ENCODE data around the gene DOCK3.

DNA sequence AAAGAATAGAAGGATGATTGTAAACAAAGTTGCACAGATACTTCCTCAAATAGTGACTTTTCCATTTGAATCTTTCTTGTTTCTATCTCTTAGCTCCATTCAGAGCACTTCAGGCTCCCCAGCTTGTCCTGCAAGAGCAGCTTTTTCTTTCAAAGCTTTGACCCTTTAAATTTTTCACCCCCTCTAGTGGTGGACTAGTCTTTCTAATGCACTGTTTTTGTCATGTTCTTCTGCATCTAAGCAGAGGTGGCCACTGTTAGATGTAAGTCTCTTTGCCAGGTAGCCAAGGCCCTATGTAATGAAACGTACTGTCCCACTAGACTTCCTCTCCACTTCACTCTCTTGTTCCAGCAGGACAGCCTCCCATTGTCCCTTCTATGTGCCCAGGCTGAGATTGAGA is 636.3 kb downstream of the DOCK3 start:
- TF ChIP-seq POLR2A (IDR thresholded peaks at IDR 0.05), result no peak
- TF ChIP-seq, protein P1, sequence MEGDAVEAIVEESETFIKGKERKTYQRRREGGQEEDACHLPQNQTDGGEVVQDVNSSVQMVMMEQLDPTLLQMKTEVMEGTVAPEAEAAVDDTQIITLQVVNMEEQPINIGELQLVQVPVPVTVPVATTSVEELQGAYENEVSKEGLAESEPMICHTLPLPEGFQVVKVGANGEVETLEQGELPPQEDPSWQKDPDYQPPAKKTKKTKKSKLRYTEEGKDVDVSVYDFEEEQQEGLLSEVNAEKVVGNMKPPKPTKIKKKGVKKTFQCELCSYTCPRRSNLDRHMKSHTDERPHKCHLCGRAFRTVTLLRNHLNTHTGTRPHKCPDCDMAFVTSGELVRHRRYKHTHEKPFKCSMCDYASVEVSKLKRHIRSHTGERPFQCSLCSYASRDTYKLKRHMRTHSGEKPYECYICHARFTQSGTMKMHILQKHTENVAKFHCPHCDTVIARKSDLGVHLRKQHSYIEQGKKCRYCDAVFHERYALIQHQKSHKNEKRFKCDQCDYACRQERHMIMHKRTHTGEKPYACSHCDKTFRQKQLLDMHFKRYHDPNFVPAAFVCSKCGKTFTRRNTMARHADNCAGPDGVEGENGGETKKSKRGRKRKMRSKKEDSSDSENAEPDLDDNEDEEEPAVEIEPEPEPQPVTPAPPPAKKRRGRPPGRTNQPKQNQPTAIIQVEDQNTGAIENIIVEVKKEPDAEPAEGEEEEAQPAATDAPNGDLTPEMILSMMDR (IDR thresholded peaks at IDR 0.05), result peak in 2 of 4 experiments; percentile 14 to 18
- no peak for TF ChIP-seq POLR2AphosphoS5 (IDR thresholded peaks at IDR 0.05)

Data from gastroesophageal sphincter (tissue), 3 donors.